Daoy (cell line): Measurements from ENCODE around the gene GALNTL6. TPM values are rescaled to one million over a fixed set of nuclear protein-coding genes. Genes with fewer than 3 reads are reported as not detected.

Source experiments
- DNase-seq: peaks from one replicate; pipeline ENCODE4 v3.0.0-alpha.2; 2015; ENCODE audit warnings: low read depth
- total RNA-seq: library from RNA; depleted of rRNA; stranded (reverse); fragments of >200 nt; shearing (Covaris generic); gene quantifications from 2 replicates; pipeline ENCODE4 v1.2.3, GENCODE V29; 2014; rRNA removed

GALNTL6 gene
- total RNA-seq: not detected in 2 replicates

- no peak for DNase-seq
These were observed at the start of gene GALNTL6 for GRCh38 chr4:171812665-171813525. Gene GALNTL6, plus strand, starts transcription at chr4:171813404.

- no peak for DNase-seq
These were observed 47.7 kb upstream of the GALNTL6 start for GRCh38 chr4:171765514-171765913.

GRCh38 chr4:171774642-171775190, 38.5 kb upstream of the GALNTL6 start:
- no peak for DNase-seq

- no peak for DNase-seq
These were observed 33.9 kb upstream of the GALNTL6 start for GRCh38 chr4:171779301-171779700.

GRCh38 chr4:171785388-171785787, 27.8 kb upstream of the GALNTL6 start:
- no peak for DNase-seq

GRCh38 chr4:171793723-171794122, 19.5 kb upstream of the GALNTL6 start:
- no peak for DNase-seq

GRCh38 chr4:171794528-171794927, 18.7 kb upstream of the GALNTL6 start:
- no peak for DNase-seq

GRCh38 chr4:171809854-171810253, 3.4 kb upstream of the GALNTL6 start:
- DNase-seq: no peak

GRCh38 chr4:171812333-171812664, 905 bp upstream of the GALNTL6 start:
- DNase-seq: no peak

GRCh38 chr4:171813526-171814250, 484 bp downstream of the GALNTL6 start:
- no peak for DNase-seq

- DNase-seq: no peak
These were observed 1.3 kb downstream of the GALNTL6 start for GRCh38 chr4:171814545-171814944.

- no peak for DNase-seq
These were observed 3.8 kb downstream of the GALNTL6 start for GRCh38 chr4:171817026-171817425.

- DNase-seq: no peak
These were observed 21.4 kb downstream of the GALNTL6 start for GRCh38 chr4:171834640-171835039.

GRCh38 chr4:171843456-171843855, 30.3 kb downstream of the GALNTL6 start:
- no peak for DNase-seq

GRCh38 chr4:171846232-171846631, 33.0 kb downstream of the GALNTL6 start:
- no peak for DNase-seq

GRCh38 chr4:171846893-171847292, 33.7 kb downstream of the GALNTL6 start:
- DNase-seq: no peak

- DNase-seq: no peak
These were observed 34.5 kb downstream of the GALNTL6 start for GRCh38 chr4:171847751-171848150.

- DNase-seq: no peak
These were observed 36.5 kb downstream of the GALNTL6 start for GRCh38 chr4:171849686-171850222.

- no peak for DNase-seq
These were observed 38.1 kb downstream of the GALNTL6 start for GRCh38 chr4:171851295-171851694.

GRCh38 chr4:171857302-171858012, 44.3 kb downstream of the GALNTL6 start:
- no peak for DNase-seq

GRCh38 chr4:171875291-171875690, 62.1 kb downstream of the GALNTL6 start:
- DNase-seq: no peak

GRCh38 chr4:171876636-171877035, 63.4 kb downstream of the GALNTL6 start:
- no peak for DNase-seq
